ENCODE measurements around the gene ARHGAP26. TPM values are rescaled to one million over a fixed set of nuclear protein-coding genes. Genes with fewer than 3 reads are reported as not detected.
A peak's percentile ranks its signal among the peaks of the same experiment; 100 is the strongest.

ARHGAP26 gene, protein sequence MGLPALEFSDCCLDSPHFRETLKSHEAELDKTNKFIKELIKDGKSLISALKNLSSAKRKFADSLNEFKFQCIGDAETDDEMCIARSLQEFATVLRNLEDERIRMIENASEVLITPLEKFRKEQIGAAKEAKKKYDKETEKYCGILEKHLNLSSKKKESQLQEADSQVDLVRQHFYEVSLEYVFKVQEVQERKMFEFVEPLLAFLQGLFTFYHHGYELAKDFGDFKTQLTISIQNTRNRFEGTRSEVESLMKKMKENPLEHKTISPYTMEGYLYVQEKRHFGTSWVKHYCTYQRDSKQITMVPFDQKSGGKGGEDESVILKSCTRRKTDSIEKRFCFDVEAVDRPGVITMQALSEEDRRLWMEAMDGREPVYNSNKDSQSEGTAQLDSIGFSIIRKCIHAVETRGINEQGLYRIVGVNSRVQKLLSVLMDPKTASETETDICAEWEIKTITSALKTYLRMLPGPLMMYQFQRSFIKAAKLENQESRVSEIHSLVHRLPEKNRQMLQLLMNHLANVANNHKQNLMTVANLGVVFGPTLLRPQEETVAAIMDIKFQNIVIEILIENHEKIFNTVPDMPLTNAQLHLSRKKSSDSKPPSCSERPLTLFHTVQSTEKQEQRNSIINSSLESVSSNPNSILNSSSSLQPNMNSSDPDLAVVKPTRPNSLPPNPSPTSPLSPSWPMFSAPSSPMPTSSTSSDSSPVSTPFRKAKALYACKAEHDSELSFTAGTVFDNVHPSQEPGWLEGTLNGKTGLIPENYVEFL
- total RNA-seq (2014; rRNA removed; shearing (Covaris generic)) = 11.0 and 16.8 TPM in 2 replicates
- 9.5 and 10.5 TPM in 2 replicates for polyA plus RNA-seq (2016; fragmentation: Nextera tagmentation; extraction: Ambion mirVana)
- long read RNA-seq = 0 reads

DNA sequence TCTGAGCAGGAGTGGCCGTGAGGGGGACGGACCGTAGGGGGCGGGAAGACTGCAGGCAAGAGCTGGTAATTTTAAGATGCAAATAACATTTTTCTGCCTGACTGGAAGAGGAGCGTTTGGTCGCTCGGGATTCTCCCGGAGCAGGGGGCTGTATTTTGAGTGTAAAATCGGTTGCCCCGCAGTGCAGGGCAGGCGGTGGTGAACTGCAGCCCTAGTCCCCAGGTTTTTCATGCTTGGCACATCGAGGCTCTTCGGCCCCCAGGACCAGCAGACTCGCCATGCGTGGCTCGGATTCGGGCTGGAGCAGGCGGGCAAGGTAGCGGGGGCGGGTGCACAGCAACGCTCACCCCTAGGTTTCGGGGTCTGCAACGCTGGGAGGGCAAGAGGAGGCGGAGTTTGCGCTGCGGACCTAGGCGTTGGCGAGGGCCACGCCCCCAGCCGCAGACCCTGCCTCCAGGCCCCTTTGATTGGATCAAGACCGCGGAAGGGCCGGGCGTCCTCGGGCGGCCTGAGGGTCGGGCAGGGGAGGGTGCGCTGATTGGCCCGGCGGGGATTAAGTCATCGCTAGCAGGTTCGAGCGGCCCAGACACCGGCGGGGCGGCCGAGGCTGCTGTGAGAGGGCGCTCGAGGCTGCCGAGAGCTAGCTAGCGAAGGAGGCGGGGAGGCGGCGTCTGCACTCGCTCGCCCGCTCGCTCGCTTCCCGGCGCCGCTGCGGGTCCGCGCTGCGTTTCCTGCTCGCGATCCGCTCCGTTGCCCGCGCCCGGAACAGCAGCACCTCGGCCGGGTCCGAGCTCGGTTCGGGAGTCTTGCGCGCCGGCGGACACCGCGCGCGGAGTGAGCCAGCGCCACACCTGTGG, at the start of gene ARHGAP26:
Gene ARHGAP26, plus strand, starts transcription at position 585 of the 857 bp plus-strand sequence. CDS start 385 bp downstream, outside the sequence.
- Histone ChIP-seq H3F3A (replicated peaks; ENCODE audit: low read depth) (peaks cover 2% of the 10 kb centered on the region; the same call in 1 of the 2 replicates), H3K27me3 (ENCODE audit: insufficient read depth) (peaks cover 17% of the 10 kb centered on the region), H2AFZ (peak within 1 kb of the TSS; percentile 99), H3K27ac (ENCODE audit: low read depth) (peak within 1 kb of the TSS; percentile 67; the same call in 1 of the 2 replicates), H3K4me1 (ENCODE audit: insufficient read depth) (peaks cover 29% of the 10 kb centered on the region), H3K4me3 (peak within 1 kb of the TSS; percentile 93), H3K79me2 (replicated peaks; ENCODE audit: insufficient read depth) (peaks cover 37% of the 10 kb centered on the region), H3K4me2 (peak within 1 kb of the TSS; percentile 98), H3K9me2 (ENCODE audit: insufficient read depth) (no peaks in the 10 kb centered on the region), H3K36me3 (ENCODE audit: insufficient read depth) (no peaks in the 10 kb centered on the region), H4K20me1 (replicated peaks; ENCODE audit: insufficient read depth) (peaks cover 20% of the 10 kb centered on the region)
- ATAC-seq (peak; percentile 93), DNase-seq (ENCODE audit: low spot score) (peak; percentile 99)
- peak within 1 kb of the TSS; percentile 87 for H3K4me3 Mint-ChIP-seq
- H3K27me3 Mint-ChIP-seq (ENCODE audit: insufficient read depth, low read depth, poor library complexity) = peaks cover 15% of the 10 kb centered on the region
- TF ChIP-seq, protein P1, sequence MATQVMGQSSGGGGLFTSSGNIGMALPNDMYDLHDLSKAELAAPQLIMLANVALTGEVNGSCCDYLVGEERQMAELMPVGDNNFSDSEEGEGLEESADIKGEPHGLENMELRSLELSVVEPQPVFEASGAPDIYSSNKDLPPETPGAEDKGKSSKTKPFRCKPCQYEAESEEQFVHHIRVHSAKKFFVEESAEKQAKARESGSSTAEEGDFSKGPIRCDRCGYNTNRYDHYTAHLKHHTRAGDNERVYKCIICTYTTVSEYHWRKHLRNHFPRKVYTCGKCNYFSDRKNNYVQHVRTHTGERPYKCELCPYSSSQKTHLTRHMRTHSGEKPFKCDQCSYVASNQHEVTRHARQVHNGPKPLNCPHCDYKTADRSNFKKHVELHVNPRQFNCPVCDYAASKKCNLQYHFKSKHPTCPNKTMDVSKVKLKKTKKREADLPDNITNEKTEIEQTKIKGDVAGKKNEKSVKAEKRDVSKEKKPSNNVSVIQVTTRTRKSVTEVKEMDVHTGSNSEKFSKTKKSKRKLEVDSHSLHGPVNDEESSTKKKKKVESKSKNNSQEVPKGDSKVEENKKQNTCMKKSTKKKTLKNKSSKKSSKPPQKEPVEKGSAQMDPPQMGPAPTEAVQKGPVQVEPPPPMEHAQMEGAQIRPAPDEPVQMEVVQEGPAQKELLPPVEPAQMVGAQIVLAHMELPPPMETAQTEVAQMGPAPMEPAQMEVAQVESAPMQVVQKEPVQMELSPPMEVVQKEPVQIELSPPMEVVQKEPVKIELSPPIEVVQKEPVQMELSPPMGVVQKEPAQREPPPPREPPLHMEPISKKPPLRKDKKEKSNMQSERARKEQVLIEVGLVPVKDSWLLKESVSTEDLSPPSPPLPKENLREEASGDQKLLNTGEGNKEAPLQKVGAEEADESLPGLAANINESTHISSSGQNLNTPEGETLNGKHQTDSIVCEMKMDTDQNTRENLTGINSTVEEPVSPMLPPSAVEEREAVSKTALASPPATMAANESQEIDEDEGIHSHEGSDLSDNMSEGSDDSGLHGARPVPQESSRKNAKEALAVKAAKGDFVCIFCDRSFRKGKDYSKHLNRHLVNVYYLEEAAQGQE (IDR thresholded peaks at IDR 0.05; ENCODE audit: unreplicated experiment) = no peak
- TF ChIP-seq, protein P2, sequence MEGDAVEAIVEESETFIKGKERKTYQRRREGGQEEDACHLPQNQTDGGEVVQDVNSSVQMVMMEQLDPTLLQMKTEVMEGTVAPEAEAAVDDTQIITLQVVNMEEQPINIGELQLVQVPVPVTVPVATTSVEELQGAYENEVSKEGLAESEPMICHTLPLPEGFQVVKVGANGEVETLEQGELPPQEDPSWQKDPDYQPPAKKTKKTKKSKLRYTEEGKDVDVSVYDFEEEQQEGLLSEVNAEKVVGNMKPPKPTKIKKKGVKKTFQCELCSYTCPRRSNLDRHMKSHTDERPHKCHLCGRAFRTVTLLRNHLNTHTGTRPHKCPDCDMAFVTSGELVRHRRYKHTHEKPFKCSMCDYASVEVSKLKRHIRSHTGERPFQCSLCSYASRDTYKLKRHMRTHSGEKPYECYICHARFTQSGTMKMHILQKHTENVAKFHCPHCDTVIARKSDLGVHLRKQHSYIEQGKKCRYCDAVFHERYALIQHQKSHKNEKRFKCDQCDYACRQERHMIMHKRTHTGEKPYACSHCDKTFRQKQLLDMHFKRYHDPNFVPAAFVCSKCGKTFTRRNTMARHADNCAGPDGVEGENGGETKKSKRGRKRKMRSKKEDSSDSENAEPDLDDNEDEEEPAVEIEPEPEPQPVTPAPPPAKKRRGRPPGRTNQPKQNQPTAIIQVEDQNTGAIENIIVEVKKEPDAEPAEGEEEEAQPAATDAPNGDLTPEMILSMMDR (conservative IDR thresholded peaks at IDR 0.05; ENCODE audit: low read depth in 2 of 2) = peak in 1 of 2 experiments; percentile 23; a peak in 2 of 4 replicates
- TF ChIP-seq CREB1 (CRISPR knock-in tag; IDR thresholded peaks at IDR 0.05; ENCODE audit: low read depth) (peak; percentile 75), POLR2AphosphoS5 (IDR thresholded peaks at IDR 0.05; ENCODE audit: low read depth) (peak; percentile 91), EZH2phosphoT487 (IDR thresholded peaks at IDR 0.05; ENCODE audit: unreplicated experiment) (no peak)
- H3K27ac Mint-ChIP-seq = peak within 1 kb of the TSS; percentile 69; the same call in 1 of the 2 replicates
- H3K4me1 Mint-ChIP-seq = peaks cover 26% of the 10 kb centered on the region
- no peaks in the 10 kb centered on the region for H3K9me3 Mint-ChIP-seq
- no peaks in the 10 kb centered on the region for H3K36me3 Mint-ChIP-seq (ENCODE audit: low read depth)

Data from GM23338 (cell line).